K562 treated with DMSO at 1 percent for 48 hours (cell line): ENCODE data around the gene FCRL6. TPM values are rescaled to one million over a fixed set of nuclear protein-coding genes. Genes with fewer than 3 reads are reported as not detected.

ENCODE experiments used
- total RNA-seq: library from RNA; unstranded; fragments of 300-600 nt; gene quantifications from 2 replicates; pipeline ENCODE4 v1.2.3, GENCODE V29; 2022; ENCODE audit warnings: low replicate concordance; ENCODE audit errors: extremely low read depth

The FCRL6 gene
- not detected in 2 replicates for total RNA-seq

GRCh38 chr1:159802111-159802510 is at the start of gene FCRL6:
Gene FCRL6, plus strand, starts transcription at chr1:159802360. Its CDS starts 65 bp downstream, at chr1:159802425.

GRCh38 chr1:159780583-159781582 is 21.3 kb upstream of the FCRL6 start, which contains the start of gene DUSP23:
Gene DUSP23, plus strand, starts transcription at chr1:159780962. Its CDS starts 139 bp downstream, at chr1:159781101.

DNA sequence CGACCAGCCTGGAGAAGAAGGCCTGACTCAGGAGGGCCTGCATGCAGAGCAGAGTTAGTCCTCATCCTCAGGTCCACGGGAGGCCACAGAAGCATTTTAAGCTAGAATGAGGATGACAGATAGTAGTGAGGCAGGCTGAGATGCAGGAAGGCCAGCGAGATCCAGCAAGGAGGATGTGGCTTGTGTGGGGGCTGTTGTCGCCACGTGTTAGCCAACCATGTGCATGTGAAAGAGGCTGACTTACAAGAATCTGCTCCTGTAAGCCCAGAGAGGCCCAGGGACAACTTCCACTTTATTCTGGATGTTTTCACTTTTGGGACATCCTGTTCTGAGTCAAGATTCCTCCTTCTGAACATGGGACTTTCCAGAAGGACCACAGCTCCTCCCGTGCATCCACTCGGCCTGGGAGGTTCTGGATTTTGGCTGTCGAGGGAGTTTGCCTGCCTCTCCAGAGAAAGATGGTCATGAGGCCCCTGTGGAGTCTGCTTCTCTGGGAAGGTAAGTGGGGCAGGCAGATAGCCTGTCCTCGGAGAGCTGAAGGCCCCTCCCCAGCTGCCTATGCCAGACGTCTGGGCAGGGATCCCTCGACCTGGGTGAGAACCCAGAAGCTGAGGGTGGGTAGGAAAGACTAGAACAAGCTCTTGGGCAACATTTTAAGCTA is 24.4 kb downstream of the FCRL6 start, which contains the start of gene SLAMF8:
Gene SLAMF8, plus strand, starts transcription at position 433 of the 661 bp plus-strand sequence. Its CDS starts 26 bp downstream, at position 459.

GRCh38 chr1:159862557-159862956 is 60.4 kb downstream of the FCRL6 start, which contains the start of gene VSIG8:
Gene VSIG8, minus strand, starts transcription at chr1:159862657. Its CDS starts 136 bp downstream, at chr1:159862521.

Other genes with a start within 250 kb of the FCRL6 start
- not detected in 2 replicates for gene APCS, start 214.5 kb upstream of the FCRL6 start, total RNA-seq
- not detected in 2 replicates for gene CRP, start 87.8 kb upstream of the FCRL6 start, total RNA-seq
- gene DUSP23, start 21.4 kb upstream of the FCRL6 start, total RNA-seq: not detected in 2 replicates
- gene SLAMF8, start 24.5 kb downstream of the FCRL6 start, total RNA-seq: not detected in 2 replicates
- not detected in 2 replicates for gene VSIG8, start 60.3 kb downstream of the FCRL6 start, total RNA-seq
- gene CFAP45, start 97.8 kb downstream of the FCRL6 start, total RNA-seq: not detected in 2 replicates
- 770 TPM in 1 of 2 replicates, not detected in the other for gene TAGLN2, start 123.1 kb downstream of the FCRL6 start, total RNA-seq
- gene IGSF9, start 143.3 kb downstream of the FCRL6 start, total RNA-seq: not detected in 2 replicates
- not detected in 2 replicates for gene SLAMF9, start 151.9 kb downstream of the FCRL6 start, total RNA-seq
- not detected in 2 replicates for gene PIGM, start 229.6 kb downstream of the FCRL6 start, total RNA-seq